CD4-positive, alpha-beta T cell treated with Interferon gamma for 1 hour (primary cell): ENCODE data around the gene CSAD.

Source experiments
- DNase-seq: peaks from one replicate; pipeline ENCODE4 v3.0.0-alpha.2; 2020

CSAD gene

GRCh38 chr12:53198486-53199110 lies 17.9 kb upstream of the CSAD start:
- DNase-seq = no peak

GRCh38 chr12:53197011-53197640 lies 16.4 kb upstream of the CSAD start:
- DNase-seq = no peak

- no peak for DNase-seq
Measured at GRCh38 chr12:53196486-53196885, 15.8 kb upstream of the CSAD start.

- no peak for DNase-seq
Measured at GRCh38 chr12:53195516-53196420, 15.0 kb upstream of the CSAD start.

GRCh38 chr12:53194973-53195372 lies 14.2 kb upstream of the CSAD start:
- DNase-seq = no peak

GRCh38 chr12:53193985-53194716 lies 13.4 kb upstream of the CSAD start:
- no peak for DNase-seq

GRCh38 chr12:53193040-53193439 lies 12.3 kb upstream of the CSAD start:
- DNase-seq = no peak

GRCh38 chr12:53192531-53193021 lies 11.9 kb upstream of the CSAD start:
- DNase-seq = no peak

- no peak for DNase-seq
Measured at GRCh38 chr12:53191885-53192530, 11.3 kb upstream of the CSAD start.

- DNase-seq = no peak
Measured at GRCh38 chr12:53191096-53191884, 10.6 kb upstream of the CSAD start.

- peak; percentile 43 for DNase-seq
Measured at GRCh38 chr12:53190108-53190729, 9.5 kb upstream of the CSAD start.

- no peak for DNase-seq
Measured at GRCh38 chr12:53187145-53187899, 6.6 kb upstream of the CSAD start.

GRCh38 chr12:53186745-53187144 lies 6.0 kb upstream of the CSAD start:
- DNase-seq = no peak

GRCh38 chr12:53185582-53186153 lies 4.9 kb upstream of the CSAD start:
- no peak for DNase-seq

GRCh38 chr12:53184828-53185227 lies 4.1 kb upstream of the CSAD start:
- DNase-seq = no peak

- no peak for DNase-seq
Measured at GRCh38 chr12:53182903-53183302, 2.2 kb upstream of the CSAD start.

- no peak for DNase-seq
Measured at GRCh38 chr12:53181935-53182334, 1.2 kb upstream of the CSAD start.

- DNase-seq = no peak
Measured at GRCh38 chr12:53180931-53181645, 363 bp upstream of the CSAD start.

- DNase-seq = no peak
Measured at GRCh38 chr12:53179687-53180219, 972 bp downstream of the CSAD start.
